HepG2 (cell line): Measurements from ENCODE around the gene TP73. TPM values are rescaled to one million over a fixed set of nuclear protein-coding genes. Genes with fewer than 3 reads are reported as not detected.

Experiments used
- ARID5B ChIP-seq: IDR thresholded peaks from 2 replicates; pipeline ENCODE4 v1.4.0; 2020; ENCODE audit warnings: mild to moderate bottlenecking, missing genetic modification reagents
- CHD4 ChIP-seq: fragments of 200-600 bp; sonication (generic); IDR thresholded peaks from 2 replicates; pipeline ENCODE4 v1.7.0; 2017; ENCODE audit warnings: mild to moderate bottlenecking, low read length, borderline replicate concordance
- GTF3A ChIP-seq: sonication (generic); formaldehyde crosslinking; conservative IDR thresholded peaks from 2 replicates; pipeline ENCODE4 v1.4.0; 2020; ENCODE audit warnings: mild to moderate bottlenecking, missing genetic modification reagents
- JUN ChIP-seq: sonication (generic); formaldehyde crosslinking; IDR thresholded peaks from 2 replicates; pipeline ENCODE4 v1.4.0; 2020; ENCODE audit warnings: mild to moderate bottlenecking, missing genetic modification reagents
- NCOA2 ChIP-seq: sonication (generic); formaldehyde crosslinking; IDR thresholded peaks from 2 replicates; pipeline ENCODE4 v1.8.0; 2022; ENCODE audit warnings: inconsistent platforms
- RXRB ChIP-seq: IDR thresholded peaks from 2 replicates; pipeline ENCODE4 v1.6.1; 2016; ENCODE audit warnings: borderline replicate concordance, missing genetic modification reagents, missing compliant biosample characterization
- SRSF4 ChIP-seq: fragments of 200-400 bp; formaldehyde crosslinking; IDR thresholded peaks from one replicate; pipeline ENCODE4 v1.6.1; 2018; ENCODE audit warnings: mild to moderate bottlenecking, low read depth, low read length, moderate library complexity; ENCODE audit not compliant: poor library complexity, severe bottlenecking
- ZBTB42 ChIP-seq: sonication (generic); formaldehyde crosslinking; IDR thresholded peaks from 2 replicates; pipeline ENCODE4 v1.5.0; 2020; ENCODE audit warnings: mild to moderate bottlenecking, missing genetic modification reagents
- ZNF274 ChIP-seq: sonication (generic); formaldehyde crosslinking; IDR thresholded peaks from 2 replicates; pipeline ENCODE4 v1.5.1; 2020; ENCODE audit warnings: mild to moderate bottlenecking, missing genetic modification reagents
- ZNF362 ChIP-seq: sonication (generic); formaldehyde crosslinking; IDR thresholded peaks from 2 replicates; pipeline ENCODE4 v1.4.0; 2020; ENCODE audit warnings: missing genetic modification reagents, mild to moderate bottlenecking, borderline replicate concordance
- ZNF558 ChIP-seq: sonication (generic); formaldehyde crosslinking; IDR thresholded peaks from 2 replicates; pipeline ENCODE4 v1.9.0; 2022; ENCODE audit warnings: mild to moderate bottlenecking, missing genetic modification reagents, borderline replicate concordance
- polyA plus RNA-seq, 8 experiments: library from polyadenylated mRNA; depleted of rRNA in 3 of 8; stranded (reverse) in 7 of 8; unstranded in 1 of 8; fragments of >200 nt; fragmentation: Illumina TruSeq in 4 of 8; extraction: Trizol in 4 of 8; gene quantifications; 2 replicates each; pipeline versions ENCODE4 v1.2.1 to v1.2.3, GENCODE V29; 2011 to 2016; ENCODE audit warnings: low read depth in 4 of 8, missing spikeins in 1 of 8, mixed read lengths in 1 of 8; ENCODE audit not compliant: insufficient read depth in 1 of 8
- total RNA-seq, 5 experiments: library from RNA; depleted of rRNA; stranded (reverse); fragments of >200 nt; fragmentation: Illumina TruSeq; extraction: Trizol; gene quantifications; 2 replicates each; pipeline ENCODE4 v1.2.3, GENCODE V29; 2016; ENCODE audit warnings: low read depth in 1 of 5
- TF ChIP-seq, protein P1 (sequence below): sonication (generic); formaldehyde crosslinking; IDR thresholded peaks from 2 replicates; pipeline ENCODE4 v1.8.0; 2022; ENCODE audit warnings: missing genetic modification reagents, mild to moderate bottlenecking, inconsistent platforms, borderline replicate concordance
- TF ChIP-seq, protein P2 (sequence below): sonication (generic); formaldehyde crosslinking; IDR thresholded peaks from 2 replicates; pipeline ENCODE4 v1.5.0; 2020; ENCODE audit warnings: missing genetic modification reagents
- TF ChIP-seq, protein P3 (sequence below): sonication (generic); formaldehyde crosslinking; IDR thresholded peaks from 2 replicates; pipeline ENCODE4 v1.5.0; 2020; ENCODE audit warnings: missing genetic modification reagents, mild to moderate bottlenecking, borderline replicate concordance

The TP73 gene
- total and polyA plus RNA-seq, 2 of the 13 experiments (the other 11 are each of a cell fraction or from before 2014, with no cell fraction given): 0.49 to 1.1 TPM

- TF ChIP-seq, protein P1, sequence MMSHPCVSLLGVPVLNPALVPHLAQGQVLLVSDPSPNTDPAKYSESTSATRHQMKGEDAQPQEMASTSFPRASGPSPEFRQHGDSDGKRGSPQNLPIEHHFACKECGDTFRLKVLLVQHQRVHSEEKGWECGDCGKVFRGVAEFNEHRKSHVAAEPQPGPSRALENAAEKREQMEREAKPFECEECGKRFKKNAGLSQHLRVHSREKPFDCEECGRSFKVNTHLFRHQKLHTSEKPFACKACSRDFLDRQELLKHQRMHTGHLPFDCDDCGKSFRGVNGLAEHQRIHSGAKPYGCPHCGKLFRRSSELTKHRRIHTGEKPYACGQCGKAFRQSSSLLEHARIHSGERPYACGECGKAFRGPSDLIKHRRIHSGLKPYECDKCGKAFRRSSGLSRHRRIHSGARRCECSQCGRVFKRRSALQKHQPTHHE (CRISPR knock-in tag): no peak
- TF ChIP-seq SRSF4: no peak
- TF ChIP-seq, protein P2, sequence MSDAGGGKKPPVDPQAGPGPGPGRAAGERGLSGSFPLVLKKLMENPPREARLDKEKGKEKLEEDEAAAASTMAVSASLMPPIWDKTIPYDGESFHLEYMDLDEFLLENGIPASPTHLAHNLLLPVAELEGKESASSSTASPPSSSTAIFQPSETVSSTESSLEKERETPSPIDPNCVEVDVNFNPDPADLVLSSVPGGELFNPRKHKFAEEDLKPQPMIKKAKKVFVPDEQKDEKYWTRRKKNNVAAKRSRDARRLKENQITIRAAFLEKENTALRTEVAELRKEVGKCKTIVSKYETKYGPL (CRISPR knock-in tag): no peak
- 0 out of 2 replicates have a peak, but pooled peaks have one; percentile 5 for TF ChIP-seq CHD4
- TF ChIP-seq ZNF558 (CRISPR knock-in tag): no peak
- TF ChIP-seq GTF3A: no peak
- no peak for TF ChIP-seq ZNF274 (CRISPR knock-in tag)
- 0 out of 2 replicates have a peak, but pooled peaks have one; percentile 21 for TF ChIP-seq RXRB
- no peak for TF ChIP-seq ZBTB42 (CRISPR knock-in tag)
- TF ChIP-seq ZNF362 (CRISPR knock-in tag): no peak
- 0 out of 2 replicates have a peak, but pooled peaks have one; percentile 3 for TF ChIP-seq ARID5B (CRISPR knock-in tag)
- TF ChIP-seq NCOA2 (CRISPR knock-in tag): no peak
- TF ChIP-seq JUN (CRISPR knock-in tag): no peak
- TF ChIP-seq, protein P3, sequence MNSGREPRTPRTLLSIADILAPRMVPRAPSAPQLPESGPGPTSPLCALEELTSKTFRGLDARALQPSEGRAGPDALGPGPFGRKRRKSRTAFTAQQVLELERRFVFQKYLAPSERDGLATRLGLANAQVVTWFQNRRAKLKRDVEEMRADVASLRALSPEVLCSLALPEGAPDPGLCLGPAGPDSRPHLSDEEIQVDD (CRISPR knock-in tag): no peak
Measured at GRCh38 chr1:3785456-3786157, 133.3 kb downstream of the TP73 start (continued).
